GM21360 (cell line): ENCODE measurements around the gene HOXD4.

Experiments used
- ATAC-seq: cut with Tn5 transposase; IDR thresholded peaks from one replicate; pipeline ENCODE4 v1.9.1; 2021; ENCODE audit warnings: mild to moderate bottlenecking, moderate library complexity; ENCODE audit not compliant: unreplicated experiment

Gene HOXD4

GRCh38 chr2:176187899-176188773, 36.8 kb downstream of the HOXD4 start, which contains the start of gene HOXD1:
Gene HOXD1 (plus strand): TSS chr2:176188668. CDS start chr2:176188802, 134 bp downstream.
- no peak for ATAC-seq

DNA sequence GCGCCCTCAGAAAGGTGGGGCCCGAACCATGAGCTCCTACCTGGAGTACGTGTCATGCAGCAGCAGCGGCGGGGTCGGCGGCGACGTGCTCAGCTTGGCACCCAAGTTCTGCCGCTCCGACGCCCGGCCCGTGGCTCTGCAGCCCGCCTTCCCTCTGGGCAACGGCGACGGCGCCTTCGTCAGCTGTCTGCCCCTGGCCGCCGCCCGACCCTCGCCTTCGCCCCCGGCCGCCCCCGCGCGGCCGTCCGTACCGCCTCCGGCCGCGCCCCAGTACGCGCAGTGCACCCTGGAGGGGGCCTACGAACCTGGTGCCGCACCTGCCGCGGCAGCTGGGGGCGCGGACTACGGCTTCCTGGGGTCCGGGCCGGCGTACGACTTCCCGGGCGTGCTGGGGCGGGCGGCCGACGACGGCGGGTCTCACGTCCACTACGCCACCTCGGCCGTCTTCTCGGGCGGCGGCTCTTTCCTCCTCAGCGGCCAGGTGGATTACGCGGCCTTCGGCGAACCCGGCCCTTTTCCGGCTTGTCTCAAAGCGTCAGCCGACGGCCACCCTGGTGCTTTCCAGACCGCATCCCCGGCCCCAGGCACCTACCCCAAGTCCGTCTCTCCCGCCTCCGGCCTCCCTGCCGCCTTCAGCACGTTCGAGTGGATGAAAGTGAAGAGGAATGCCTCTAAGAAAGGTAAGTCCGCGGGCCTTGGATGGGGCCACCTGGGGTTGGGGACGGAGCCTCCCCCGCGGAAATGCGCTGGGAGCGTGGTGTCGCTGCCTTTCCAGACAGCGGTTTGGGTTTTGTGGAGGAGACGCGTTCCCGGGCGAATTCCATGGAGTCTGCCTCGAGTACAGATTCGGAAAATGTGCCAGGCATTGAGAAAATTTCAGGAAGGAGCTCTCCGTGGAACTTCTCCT, 37.7 kb downstream of the HOXD4 start:
- ATAC-seq, result no peak

DNA sequence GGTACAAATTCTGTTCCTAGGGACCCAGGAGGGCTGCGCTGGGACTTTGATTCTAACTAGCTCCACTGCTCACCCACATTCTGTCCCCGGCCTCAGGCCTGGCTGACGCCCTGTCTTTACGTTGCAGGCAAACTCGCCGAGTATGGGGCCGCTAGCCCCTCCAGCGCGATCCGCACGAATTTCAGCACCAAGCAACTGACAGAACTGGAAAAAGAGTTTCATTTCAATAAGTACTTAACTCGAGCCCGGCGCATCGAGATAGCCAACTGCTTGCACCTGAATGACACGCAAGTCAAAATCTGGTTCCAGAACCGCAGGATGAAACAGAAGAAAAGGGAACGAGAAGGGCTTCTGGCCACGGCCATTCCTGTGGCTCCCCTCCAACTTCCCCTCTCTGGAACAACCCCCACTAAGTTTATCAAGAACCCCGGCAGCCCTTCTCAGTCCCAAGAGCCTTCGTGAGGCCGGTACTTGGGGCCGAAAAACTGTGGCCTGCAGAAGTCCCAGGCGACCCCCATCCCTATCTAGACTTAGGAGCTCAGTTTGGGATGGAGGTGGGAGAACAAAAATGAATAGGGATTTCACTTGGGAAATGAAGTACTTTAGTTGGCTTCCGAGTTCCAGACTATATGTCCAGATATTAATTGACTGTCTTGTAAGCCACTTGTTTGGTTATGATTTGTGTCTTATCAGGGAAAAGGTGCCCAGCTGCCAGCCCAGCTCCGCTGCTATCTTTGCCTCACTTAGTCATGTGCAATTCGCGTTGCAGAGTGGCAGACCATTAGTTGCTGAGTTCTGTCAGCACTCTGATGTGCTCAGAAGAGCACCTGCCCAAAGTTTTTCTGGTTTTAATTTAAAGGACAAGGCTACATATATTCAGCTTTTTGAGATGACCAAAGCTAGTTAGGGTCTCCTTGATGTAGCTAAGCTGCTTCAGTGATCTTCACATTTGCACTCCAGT, 38.6 kb downstream of the HOXD4 start:
- no peak for ATAC-seq

- ATAC-seq, result no peak
Observed at GRCh38 chr2:176192351-176192750, 41.0 kb downstream of the HOXD4 start.

DNA sequence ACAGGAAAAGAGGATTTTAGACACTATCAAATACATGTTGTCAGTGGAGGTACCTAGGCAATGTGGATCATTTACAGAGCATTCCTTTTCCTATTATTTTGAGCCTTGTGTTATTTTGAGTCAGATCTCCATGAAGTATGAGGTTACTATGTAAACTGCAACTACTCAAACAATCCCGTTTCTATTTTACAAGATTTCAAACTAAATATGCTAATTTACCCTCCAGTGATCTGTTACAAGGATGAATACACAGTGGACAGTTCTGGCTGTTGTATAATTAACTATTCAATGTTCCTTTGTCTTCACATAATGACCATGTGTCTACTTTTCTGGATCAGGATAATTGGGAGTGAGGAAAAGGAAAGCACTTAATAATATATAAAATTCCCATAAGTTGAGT, 41.7 kb downstream of the HOXD4 start:
- no peak for ATAC-seq

GRCh38 chr2:176199902-176200301, 48.6 kb downstream of the HOXD4 start:
- ATAC-seq, result no peak

GRCh38 chr2:176200971-176201370, 49.6 kb downstream of the HOXD4 start:
- ATAC-seq, result no peak

- ATAC-seq, result no peak
Observed at GRCh38 chr2:176202491-176202890, 51.1 kb downstream of the HOXD4 start.
